HG02840 (cell line): Measurements from ENCODE around the gene MS4A5.
A peak's percentile ranks its signal among the peaks of the same experiment; 100 is the strongest.
"Not testable (repeated sequence)": the region's sequence is repeated elsewhere in the genome, so short reads cannot be mapped to it uniquely, and the experiment has no call there.

ENCODE experiments used
- ATAC-seq: cut with Tn5 transposase; IDR thresholded peaks from one replicate; pipeline ENCODE4 v1.9.1; 2021; ENCODE audit warnings: mild to moderate bottlenecking, moderate library complexity, moderate number of reproducible peaks; ENCODE audit not compliant: unreplicated experiment, low FRiP score

MS4A5 gene, protein sequence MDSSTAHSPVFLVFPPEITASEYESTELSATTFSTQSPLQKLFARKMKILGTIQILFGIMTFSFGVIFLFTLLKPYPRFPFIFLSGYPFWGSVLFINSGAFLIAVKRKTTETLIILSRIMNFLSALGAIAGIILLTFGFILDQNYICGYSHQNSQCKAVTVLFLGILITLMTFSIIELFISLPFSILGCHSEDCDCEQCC

DNA sequence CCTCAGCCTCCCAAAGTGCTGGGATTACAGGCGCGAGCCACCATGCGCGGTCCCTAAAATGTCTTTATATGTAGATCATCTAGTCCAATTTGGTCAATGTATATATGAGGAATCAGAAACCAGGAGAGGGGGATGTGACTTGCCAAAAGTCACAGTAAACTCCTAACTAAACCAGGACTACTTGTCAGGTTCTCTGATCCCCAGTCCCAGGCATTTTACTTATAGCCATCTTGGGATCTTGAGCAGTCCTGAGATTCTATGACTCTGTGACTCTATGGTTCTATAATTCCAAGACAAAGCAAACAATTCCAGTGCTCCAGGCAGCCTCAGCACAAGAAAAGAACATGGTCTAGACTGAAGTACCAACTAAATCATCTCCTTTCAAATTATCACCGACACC, at the start of gene MS4A5:
TSS of gene MS4A5 (plus strand) at position 301 of the 400 bp plus-strand sequence. CDS start 103 bp downstream, outside the sequence.
- ATAC-seq: no peak

DNA sequence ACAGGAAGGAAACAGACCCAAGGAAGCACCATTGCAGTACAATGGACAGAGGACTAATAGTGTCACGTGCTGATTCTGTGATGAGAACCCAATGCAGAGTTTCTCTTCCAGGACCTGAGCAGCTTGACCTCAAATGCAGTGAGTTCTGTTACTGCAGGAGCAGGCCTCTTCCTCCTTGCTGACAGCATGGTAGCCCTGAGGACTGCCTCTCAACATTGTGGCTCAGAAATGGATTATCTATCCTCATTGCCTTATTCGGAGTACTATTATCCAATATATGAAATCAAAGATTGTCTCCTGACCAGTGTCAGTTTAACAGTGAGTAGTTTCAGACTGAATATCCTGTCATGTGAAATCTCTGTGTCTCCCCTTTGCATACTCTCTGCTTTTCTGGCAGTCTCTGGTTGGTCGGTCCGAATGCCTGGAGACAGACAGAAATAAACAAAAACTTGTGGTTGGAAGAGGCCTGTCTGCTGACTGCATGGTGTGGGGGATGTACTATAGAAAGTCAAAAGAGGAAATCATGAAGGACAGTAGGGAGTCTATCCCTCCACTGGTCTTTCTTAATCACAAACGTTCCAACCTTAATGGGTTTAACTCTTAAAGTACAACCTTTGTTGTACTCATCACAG, 40.0 kb upstream of the MS4A5 start:
- peak; percentile 78 for ATAC-seq

DNA sequence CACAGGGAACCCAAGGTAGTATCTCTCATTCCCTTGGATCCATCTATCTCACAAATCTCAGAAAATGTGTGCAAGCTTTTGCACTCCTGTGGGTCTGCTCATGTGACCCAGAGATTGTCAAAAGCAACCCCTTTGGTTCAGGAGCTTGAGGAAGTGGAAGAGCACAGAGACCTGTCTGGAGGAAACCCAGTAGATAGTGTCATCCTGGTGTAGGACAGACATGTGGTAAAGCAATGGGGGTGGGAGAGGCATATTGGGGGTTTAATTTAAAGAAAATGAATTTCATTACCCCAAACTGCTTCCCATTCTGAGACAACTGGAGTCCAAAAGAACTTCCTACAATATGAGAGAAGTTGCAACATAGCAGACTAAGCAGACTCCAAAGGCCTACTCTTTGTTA, 39.0 kb upstream of the MS4A5 start:
- no peak for ATAC-seq

DNA sequence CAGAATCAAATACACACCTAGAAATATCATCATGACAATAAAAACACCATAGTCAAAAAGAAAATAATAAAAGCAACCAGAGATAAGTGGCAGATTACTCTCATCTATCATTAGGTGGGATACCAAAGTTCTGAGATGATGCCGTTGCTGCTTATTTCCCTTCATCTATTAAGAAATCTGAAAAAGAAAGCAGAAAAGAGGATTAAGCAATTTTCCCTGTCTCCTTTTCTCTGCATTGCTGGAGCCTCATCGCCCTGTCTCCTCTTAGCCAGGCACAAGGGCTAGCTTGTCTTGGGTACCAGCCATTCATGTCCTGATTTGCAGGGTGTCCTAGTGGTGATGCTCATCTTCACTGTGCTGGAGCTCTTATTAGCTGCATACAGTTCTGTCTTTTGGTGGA, 37.0 kb upstream of the MS4A5 start:
- ATAC-seq: no peak

DNA sequence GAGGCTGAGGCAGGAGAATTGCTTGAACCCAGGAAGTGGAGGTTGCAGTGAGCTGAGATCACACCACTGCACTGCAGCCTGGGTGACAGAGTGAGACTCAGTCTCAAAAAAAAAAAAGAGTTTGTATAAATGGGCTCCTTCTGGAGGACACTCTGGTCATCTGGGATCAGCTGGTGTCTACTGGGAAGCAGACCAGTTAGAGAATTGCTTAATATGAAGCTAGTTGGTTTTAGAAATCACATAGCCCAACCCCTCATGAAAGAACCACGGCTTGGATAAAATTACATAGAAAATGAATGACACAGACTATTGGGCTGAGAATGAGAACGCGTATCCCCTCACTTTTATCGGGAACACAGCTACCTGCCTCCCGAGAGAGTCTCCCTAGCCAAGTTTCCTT, 36.4 kb upstream of the MS4A5 start:
- no peak for ATAC-seq

DNA sequence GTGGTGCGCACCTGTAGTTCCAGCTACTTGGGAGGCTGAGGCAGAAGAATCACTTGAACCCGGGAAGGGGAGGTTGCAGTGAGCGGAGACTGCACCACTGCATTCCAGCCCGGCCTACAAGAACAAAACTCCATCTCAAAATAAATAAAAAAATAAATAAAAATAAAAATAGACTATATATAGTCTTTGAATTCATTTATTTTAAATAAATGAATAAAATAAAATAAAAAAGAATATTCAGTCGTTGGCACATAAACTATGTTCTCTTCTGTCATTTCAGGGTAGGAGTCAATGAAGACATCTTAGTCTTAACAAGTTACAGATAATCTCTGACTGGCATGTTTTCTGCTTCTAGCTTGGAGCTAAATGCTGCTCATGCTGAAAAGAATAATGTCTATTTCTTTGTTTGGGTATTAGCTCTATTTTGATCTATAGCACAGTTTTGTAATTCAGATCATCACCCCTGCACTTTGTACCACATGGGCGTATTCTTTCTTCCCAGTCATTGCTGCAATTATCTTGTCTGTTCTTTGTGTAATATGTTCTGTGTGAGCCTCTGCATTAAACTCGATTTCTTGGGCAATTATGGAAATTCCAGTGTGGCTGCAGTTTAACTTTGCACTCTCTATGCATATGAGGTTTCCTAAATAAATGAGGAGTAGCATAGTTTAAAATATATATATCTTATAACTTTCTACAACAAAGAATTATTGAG, 34.5 kb upstream of the MS4A5 start:
- no peak for ATAC-seq

DNA sequence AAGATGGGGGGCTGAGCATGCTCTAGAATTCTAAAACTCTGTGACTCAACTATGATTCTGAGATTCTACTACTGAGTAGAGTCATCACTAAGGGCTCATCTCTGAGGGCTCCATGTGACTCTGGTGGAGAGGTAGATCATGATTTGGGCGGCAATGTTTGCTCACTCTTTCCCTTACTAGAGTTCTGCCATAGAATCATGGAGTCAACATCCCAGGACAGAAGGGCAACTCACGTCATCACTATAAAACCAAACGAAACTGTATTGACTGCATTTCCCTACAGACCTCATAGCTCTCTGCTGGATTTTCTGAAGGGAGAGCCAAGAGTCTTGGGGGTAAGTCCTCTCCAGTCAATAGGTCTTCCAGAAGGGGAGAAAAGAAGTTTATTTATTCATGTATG, 33.0 kb upstream of the MS4A5 start, which contains the start of gene MS4A14:
TSS of gene MS4A14 (plus strand) at position 78 of the 400 bp plus-strand sequence. CDS start at position 198, 120 bp downstream.
- ATAC-seq: no peak

DNA sequence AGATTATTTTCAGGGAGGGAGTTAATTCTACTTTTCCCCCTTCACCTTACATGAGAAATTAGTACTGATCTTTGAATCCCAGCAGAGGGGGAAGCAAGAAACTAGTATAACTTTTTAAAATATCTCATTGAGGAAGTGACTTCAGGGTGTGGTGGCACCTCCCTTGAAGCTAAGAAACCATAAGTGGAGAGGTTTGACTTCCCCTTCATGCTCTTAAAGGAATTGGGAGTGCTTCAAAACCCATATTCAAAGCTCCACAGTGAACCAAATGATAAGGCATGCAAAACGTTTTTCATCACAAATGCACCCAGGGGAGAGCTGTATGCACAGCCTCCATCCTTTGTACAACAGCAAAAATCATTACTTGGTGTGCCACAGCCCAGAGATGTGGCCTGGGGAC, 32.6 kb upstream of the MS4A5 start:
- ATAC-seq: no peak

DNA sequence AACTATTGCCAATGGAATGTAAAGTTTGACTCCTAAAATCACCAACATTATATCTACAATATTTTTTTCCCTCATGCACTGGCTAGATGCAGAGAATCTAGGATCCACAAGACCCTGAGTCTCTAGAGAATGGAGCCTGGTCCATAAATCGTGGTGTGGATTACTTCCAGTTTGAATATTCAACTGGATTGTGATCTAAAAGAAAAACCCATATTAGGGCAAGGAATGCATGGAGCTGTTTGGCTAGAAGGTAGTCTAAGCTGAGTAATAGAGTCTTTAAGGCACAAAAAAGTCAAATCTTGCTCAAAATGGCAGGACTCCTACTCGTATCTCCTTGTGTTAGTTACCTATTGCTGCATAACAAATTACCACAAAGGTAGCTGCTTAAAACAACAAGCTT, 9.4 kb upstream of the MS4A5 start:
- no peak for ATAC-seq

DNA sequence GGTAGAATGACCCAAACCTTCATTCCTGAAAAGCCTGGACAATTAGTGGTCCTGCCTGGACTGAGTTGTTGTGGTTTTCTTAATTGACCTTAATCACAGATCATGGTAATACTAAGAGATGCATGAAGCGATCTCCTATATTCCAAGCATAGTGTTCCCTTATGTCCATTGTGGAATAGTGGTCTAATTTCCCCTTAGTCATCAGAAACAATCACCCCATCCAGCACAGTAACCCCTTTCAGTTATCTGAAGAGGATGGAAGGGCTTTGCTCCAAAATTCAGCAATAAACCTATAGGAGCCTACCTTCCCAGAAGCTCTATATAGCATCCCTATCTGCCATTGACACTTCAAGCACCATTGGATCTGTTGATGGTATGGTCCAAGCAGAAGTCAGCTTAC, 6.8 kb upstream of the MS4A5 start:
- no peak for ATAC-seq

DNA sequence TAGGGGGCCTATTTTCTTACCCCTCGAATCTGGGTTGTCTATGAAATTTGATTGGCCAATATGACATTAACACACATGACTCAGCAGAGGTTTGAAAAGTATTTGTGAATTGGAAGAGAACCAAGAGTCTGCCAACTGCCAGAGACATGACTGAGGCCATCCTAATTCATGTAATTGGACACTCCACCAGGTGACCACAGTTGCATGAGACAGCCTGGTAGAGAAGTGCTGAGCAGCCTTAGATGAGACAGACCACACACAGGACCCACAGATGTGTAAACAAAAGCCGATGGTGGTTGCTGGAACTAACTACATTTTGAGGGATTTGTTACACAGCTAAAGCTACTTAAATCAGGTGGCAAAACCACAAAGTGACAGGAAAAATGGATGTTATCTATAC, 855 bp upstream of the MS4A5 start:
- ATAC-seq: no peak

DNA sequence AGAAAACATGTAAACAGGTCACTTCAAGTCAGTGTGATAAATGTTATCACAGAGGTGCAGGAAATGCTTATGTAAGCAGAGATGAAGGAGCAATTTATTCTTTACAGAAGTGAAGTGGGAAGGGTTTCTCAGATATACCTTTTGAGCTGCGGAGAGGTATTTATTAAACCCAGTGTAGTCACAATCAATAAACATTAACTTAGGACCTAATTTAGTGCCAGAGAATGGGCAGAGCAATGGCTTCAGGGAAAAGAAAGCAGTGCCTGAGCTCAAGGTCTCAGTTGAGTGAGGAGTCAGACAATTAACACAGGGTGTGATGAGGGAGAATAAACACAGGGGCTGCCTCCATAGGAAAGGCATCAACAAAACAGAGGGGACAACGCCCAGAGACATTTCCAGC, 1.9 kb downstream of the MS4A5 start:
- ATAC-seq: no peak

DNA sequence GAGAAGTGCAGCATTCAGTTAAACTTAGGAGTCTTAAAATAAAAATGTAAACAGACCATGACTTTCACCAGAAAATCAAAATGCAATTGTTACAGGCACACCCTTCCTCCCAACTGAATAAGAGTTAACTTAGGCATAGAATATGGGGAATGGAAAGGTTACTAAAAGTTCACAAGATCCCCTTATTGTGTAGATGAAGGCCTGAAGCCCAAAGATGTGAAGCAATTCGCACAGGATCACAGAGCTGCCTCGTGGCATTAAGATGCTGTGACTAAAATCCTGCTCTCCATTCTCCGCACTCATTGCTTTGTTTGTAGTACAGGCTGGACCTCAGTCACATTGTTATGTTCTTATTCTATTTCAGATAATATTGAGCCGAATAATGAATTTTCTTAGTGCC, 4.0 kb downstream of the MS4A5 start:
- ATAC-seq: no peak

DNA sequence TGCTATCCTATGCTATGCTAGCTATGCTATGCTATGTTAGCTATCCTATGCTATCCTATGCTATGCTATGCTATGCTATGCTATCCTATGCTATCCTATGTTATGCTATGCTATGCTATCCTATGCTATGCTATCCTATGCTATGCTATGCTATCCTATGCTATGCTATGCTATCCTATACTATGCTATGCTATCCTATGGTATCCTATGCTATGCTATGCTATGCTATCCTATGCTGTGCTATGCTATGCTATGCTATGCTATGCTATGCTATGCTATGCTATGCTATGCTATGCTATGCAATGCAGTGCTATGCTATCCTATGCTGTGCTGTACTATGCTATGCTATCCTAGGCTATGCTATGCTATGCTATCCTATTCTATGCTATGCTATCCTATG, 17.7 kb downstream of the MS4A5 start:
- ATAC-seq: no peak

DNA sequence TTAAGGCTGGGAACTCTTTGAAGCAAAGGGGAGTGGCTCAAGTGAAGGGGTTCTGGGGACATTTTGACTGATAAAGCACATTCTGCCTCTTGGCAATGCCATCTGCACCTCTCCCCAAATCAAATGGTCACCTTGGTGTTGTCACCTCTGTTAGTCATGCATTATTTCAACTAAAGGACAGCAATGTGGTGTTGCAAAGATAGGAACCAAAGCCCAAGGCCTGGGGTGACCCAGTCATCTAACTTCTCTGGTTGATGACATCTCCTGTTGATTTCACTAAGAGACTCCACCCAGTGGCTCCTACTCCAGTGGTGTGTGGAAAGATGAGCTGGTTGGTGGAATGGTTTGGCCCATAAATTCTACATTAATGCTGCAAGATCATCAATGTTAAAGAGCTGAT, 18.5 kb downstream of the MS4A5 start:
- ATAC-seq: no peak

DNA sequence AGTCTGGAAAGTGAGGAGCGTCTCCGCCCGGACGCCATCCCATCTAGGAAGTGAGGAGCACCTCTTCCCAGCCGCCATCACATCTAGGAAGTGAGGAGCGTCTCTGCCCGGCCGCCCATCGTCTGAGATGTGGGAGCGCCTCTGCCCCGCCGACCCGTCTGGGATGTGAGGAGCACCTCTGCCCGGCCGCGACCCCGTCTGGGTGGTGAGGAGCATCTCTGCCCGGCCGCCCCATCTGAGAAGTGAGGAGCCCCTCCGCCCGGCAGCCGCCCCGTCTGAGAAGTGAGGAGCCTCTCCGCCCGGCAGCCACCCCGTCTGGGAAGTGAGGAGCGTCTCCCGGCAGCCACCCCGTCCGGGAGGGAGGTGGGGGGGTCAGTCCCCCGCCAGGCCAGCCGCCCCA, 21.8 kb downstream of the MS4A5 start:
- ATAC-seq: not testable (repeated sequence)

DNA sequence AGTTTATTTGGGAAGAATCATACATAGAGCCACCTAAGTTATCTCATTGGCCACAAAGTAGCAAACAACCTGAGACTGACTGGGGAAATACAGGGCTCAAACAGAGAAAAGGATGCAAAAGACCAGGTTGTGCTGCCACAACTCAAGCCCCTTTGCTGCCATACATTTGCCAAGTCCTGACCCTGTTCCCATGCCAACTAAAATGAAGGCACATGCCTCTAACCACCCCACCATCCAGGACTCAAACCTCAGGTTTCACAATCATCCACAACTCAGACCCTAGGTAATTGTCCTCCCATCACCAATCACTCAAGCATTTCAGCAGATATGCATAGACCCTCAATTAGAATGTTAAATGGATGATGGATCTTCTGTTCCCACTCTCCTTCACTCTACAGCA, 24.8 kb downstream of the MS4A5 start:
- no peak for ATAC-seq

DNA sequence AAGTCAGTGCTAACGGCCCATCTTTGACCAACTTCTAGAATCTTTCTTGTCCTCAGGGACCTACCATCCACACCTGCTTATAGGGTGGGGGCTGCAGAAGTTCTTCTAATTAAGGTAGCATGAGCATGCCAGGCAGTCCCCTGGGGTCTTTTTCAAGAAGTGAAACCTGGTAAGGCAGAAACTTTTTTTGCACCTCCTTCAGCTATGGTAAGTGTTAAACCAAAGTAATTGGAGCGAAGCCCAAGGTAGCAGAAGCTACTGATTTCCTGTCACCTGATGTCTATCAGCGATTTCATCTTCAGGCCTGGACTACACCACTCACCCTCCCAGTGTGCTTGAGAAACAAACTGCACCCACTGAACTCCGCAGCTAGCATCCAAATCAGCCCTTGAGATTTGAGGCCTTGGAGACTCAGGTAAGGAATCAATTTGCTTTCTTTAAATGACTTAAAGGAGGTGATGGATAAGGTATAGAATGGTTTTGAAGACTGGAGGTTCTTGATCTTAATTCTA, 26.2 kb downstream of the MS4A5 start, which contains the start of gene MS4A1:
TSS of gene MS4A1 (plus strand) at position 317 of the 512 bp plus-strand sequence. CDS start 6,528 bp downstream, outside the sequence.
- ATAC-seq: peak; percentile 74

DNA sequence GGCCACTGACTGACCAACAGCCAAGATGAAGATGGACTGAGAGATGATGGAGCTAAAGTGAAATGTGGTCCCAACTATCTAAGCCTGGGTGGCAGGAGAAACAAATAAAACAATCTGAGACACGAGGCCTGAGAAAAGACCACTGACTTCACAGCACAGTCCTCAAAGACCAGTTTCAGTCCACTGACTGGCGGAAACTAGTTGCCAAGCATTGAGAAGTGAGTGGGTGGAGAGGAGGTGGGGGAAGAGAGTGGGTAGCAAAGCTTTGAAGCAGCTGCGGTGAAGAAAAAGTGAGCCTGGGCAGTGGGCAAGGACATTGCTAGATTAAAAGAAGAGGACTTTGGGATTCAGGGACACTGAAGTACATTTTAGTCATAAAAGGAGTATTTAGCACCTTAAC, 28.2 kb downstream of the MS4A5 start:
- ATAC-seq: no peak

DNA sequence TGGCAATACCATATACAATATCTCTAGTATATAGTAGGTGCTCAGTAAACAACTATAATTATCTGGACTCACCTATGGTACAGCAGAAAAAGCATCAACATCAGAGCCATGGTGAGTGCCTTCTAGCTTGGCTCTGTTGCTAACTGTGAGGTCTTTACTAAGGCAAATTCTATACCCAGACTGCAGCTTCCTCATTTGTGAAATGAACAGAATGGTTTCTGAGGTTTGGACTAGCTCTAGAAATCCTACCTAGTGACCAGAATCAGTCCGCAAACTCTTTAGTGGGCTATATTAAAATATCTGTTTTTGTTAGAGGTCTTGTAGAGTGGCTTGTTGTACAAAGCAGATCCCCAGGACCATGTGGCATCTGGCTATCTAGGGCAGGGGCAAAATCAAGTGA, 30.0 kb downstream of the MS4A5 start:
- no peak for ATAC-seq

DNA sequence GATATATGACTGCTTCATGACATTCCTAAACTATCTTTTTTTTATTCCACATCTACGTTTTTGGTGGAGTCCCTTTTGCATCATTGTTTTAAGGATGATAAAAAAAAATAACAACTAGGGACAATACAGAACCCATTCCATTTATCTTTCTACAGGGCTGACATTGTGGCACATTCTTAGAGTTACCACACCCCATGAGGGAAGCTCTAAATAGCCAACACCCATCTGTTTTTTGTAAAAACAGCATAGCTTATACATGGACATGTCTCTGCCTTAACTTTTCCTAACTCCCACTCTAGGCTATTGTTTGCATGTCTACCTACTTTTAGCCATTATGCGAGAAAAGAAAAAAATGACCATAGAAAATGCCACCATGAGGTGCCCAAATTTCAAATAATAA, 39.5 kb downstream of the MS4A5 start:
- no peak for ATAC-seq
